GM10847 (cell line): Measurements from ENCODE around the gene SLC1A4.

Source experiments
- POLR2A ChIP-seq: IDR thresholded peaks from 2 replicates; pipeline ENCODE4 v1.6.1; 2011; ENCODE audit not compliant: insufficient read length; ENCODE audit errors: extremely low read depth

Gene SLC1A4

DNA sequence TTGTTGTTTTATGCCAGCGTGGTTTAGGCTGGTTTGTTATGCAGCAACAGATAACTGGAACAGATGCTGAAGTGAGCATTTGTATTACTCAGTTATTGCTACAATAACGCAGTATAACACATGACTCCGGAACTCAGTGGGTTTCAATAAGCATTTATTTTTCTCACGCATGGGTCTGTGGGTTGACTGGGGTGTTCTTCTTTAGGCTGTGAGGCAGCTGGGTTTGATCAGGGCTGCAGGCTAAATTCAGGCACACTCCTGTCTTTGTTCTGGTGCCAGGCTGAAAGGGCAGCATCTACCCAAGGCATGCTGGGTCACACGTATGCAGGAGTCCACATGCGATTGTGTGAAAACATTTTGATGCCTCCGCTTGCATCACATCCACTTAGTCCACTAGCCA lies 3.8 kb upstream of the SLC1A4 start:
- no peak for TF ChIP-seq POLR2A

DNA sequence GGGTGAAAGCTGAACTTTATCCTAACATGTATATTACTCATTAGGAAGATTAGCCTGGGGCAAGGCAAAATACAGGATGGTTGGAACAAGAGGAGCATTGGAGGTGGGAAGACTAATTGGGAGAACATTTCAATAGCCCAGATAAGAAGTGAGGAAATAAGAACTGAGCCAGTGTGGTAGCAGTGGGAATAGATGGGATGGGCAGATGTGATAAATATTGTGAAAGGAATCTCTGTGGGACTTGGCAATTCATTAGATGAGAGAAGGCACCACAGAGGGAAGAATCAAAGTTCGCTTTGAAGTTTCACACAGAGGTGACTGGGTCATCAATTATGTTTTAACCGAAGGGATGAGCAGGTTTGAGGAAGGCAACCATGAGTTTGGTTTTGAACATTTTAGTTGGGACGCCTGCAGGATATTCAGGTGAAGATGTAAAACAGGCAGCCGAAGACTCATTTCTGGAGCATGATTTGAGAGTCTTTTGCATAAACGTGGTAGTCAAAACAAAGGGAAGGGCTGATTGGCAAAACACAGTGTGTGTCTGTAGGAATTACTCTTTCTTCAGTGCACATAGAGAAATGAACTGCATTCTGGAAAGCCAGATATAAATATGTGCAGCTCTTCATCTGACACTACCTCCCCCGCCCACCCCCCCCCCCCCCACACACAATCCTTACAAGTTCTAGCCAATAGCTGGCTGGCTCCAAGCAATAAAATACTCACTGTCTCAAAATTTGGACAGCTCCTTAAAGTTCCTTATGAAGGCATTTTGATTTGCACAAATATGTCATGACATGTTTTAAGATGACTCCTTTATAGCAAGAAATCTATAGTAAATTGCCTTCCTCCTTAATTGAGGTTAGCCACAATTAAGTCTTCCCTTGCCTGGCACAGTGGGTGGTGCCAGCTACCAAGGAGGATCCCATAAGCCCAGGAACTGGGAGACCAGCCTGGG lies 1.9 kb upstream of the SLC1A4 start:
- no peak for TF ChIP-seq POLR2A

DNA sequence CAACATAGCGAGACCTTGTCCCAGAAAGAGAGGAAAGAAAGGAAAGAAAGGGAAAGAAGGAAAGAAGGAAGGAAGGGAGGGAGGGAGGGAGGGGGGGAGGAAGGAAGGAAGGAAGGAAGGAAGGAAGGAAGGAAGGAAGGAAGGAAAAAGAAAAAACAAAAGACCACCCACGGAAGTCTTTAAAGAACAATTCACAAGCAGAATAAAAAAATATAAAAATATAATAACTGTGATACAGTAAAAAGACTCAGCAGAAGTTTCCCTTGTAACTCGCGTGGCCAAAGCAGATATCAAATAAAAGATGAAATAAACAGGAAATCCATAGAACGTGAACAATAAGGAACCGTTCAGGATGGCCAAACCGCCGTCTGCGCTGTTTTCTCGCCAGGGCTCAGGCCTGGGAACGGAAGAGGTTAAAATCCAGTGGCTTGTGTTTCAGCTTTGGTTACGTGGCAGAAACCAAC lies 1.2 kb upstream of the SLC1A4 start:
- TF ChIP-seq POLR2A, result no peak

DNA sequence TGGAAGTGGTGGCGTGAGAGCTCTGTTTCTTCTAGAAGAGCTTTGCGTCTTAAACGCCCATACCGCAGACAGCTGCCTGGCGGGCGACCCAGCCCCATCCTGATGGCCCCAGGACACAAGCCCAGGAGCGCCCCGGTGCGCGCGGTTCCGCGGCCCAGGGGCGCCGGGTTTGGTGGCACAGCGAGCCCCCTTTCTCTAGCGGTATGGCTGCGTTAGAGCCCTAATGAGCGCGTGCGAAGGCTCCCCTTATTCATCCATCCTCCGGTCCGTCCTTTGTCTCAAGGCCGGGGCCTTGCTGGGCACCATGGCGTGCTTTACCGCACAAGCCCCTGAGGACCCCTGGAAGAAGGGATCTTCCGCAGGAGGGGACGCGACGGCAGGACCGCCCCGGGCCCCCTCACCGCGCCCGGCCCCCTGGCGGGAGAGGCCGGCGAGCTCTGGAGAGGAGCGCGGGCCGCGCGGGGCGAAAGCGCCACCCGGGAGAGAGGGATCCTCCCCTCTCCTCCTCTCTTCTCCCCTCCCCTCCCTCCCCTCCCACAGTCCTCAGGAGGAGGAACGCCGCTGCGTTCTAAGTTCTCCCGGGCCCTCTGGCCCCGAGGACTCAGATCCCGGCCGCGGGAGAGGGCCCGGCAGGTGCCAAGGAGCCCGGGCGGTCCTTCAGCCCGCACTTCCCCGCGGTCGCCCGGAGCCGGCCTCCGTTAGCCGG lies 626 bp upstream of the SLC1A4 start:
- peak; percentile 69 for TF ChIP-seq POLR2A

DNA sequence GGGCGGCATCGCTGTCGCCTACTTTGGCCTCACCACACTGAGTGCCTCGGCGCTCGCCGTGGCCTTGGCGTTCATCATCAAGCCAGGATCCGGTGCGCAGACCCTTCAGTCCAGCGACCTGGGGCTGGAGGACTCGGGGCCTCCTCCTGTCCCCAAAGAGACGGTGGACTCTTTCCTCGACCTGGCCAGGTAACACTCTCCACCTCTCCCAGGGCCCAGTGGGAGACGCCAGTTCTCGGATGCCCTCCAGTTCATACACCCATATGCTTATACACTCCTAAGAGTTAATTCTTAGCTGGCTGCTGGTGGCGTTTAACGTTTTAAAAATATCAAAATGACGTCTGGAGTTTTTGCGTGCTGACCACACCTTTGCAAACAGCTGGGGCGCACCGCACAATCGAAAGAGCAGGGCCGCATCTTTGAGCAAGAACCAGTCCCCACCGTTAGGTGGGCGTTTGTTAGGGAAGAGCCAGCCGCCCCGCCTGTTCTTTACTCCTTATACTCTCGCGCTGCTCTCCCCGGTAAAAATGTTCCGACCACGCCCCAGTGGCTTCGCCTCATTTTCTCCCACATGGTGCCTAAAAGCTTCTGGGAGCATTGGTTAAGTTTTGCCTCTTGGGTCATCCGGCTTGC lies 899 bp downstream of the SLC1A4 start:
- TF ChIP-seq POLR2A, result no peak

DNA sequence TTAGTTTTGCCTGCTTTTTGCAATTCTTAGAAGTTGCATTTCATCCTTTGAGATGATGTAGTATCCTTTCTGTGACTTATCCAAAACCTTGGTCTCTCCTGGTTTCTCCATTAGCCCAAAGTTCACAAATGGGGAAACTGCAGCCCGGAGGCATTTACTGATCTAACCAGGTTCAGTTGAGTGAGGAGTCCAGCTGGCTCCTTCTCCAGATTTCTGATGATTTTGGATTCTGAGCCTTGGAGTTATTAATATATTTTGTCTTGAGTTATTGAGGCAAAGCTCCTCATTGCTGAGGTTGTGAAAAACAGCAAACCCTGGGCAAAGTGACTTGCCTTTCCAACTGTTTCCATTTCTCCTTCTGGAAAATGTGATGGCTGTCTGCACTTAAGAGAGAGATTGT lies 1.7 kb downstream of the SLC1A4 start:
- TF ChIP-seq POLR2A, result no peak

DNA sequence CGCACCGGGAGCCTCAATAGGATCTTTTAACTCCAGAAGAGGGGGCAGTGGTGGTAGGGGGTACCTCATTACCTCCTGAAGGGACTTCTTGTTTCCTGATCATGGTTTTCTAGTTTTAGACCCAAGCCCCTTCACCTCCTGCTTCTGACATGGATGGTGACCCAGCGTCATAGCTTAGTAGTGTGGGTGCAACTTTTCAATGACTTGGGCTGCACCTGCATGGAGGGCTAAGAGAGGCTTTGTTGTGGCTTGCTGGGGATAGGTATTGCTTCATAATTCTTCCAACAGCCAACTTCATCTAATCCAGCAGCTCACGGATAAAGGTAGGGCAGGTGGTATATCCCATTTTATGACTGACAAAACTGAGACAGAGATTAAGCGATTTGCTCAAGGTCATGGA lies 3.0 kb downstream of the SLC1A4 start:
- no peak for TF ChIP-seq POLR2A

DNA sequence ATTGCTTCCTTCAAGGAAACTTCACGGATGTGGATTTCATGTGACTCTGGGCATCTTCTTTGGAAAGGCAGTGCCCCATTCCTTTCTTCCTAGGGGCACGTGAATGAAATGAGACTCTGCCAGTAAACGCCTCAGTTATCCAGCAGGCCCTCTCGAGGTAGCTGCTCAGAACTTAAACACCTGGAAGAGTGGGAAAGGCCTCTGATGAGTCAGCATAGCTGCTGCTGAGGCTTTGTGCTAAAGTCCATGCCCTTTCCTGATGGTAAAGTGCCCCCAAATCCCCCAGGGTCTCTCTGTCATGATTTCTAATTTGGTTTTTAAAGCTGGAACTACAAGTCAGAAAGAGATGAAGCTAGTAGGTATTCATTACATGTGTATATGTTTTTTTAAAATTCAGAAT lies 3.8 kb downstream of the SLC1A4 start:
- TF ChIP-seq POLR2A, result no peak

DNA sequence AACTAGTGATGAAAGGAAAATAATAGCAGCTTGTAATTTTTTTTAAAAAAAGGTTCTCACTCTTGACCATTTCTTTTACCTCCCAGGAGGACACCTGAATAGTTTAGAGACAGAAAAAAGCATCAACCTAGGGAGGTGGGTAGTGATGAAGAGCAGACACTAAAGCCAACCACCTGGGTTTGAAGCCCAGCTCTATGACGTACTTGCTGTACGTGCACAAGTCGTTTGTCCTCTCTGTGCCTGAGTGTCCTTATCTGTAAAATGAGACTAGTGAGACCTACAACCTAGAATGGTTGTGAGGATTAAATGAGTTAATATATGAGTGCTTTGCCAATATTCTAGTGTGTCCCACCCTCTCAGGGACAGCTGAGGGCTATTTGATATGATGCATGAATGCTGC lies 5.8 kb downstream of the SLC1A4 start:
- no peak for TF ChIP-seq POLR2A

DNA sequence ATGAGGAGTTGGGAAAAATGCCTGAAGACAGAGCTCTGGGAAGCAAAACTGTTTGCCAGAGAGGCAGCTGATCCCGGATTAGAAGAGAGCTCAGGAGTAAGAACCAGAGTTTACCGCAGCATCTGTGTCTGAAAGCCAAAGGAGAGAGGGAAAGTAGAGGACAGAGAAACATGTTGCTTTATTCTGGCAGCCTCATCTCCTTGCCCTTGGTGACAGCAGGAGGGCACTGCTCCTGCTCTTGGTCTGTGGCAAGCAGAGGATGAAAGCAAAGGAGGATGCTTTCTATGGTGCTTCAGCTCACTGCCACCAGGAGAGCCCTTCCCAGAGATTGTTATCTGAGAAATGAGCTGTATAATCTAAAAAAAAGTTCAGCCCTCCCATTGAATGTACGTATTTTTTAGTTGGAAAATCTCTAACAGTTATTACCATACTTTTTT lies 7.7 kb downstream of the SLC1A4 start:
- no peak for TF ChIP-seq POLR2A

DNA sequence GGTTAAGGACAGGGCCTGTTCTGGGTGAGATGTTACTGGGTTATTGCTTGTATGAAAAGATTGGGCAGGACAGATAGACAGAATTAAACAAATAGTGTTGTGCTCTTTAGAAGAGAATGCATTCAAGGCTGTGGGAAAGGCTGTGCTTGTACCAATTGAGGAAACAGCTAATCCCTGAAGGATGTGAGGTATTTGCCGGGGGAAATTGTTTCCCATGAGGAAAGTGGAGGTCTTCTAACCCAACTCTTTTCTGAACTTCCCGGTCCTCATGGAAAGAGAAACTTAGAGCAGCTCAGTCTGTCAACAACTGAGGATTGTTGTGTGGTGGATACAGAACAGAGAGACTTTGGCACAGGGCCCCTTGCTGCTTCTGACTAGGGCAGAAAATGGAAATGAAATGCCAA lies 9.5 kb downstream of the SLC1A4 start:
- no peak for TF ChIP-seq POLR2A

DNA sequence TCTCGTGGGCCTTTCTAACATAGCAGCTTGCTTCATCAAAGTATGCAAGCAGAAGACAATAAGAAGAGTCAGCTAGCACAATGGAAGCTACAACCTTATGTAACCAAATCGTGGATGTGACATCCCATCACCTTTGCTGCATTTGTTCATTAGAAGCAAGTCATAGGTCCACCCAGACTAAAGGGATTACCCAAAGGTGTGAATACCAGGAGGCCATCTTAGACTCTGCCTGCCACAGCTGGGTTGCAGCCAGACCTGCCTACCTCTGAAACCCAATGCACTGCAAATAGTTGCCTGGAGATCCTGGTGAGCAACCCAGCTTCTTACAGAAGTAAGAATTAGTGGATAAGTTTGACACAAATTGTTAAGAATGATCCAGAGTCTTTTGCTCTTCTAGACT lies 10.6 kb downstream of the SLC1A4 start:
- no peak for TF ChIP-seq POLR2A

DNA sequence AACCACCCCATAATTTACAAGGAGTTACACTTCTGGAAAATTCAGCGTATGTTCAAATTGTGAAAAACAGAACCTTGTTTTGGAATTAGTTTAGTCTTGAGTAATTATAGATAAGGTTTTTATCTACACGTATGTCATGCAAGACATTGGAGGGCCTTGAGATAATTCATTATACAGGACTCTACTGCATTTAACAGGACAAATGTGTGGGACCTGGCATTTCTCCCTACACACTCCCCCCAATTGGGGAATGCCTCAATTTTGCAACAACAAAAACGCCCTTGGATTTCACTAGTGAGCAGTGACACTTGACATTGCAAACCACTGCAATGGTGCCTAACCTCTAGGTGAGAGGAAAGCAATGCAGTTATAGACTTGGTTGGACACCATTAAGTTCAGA lies 11.4 kb downstream of the SLC1A4 start:
- TF ChIP-seq POLR2A, result no peak

DNA sequence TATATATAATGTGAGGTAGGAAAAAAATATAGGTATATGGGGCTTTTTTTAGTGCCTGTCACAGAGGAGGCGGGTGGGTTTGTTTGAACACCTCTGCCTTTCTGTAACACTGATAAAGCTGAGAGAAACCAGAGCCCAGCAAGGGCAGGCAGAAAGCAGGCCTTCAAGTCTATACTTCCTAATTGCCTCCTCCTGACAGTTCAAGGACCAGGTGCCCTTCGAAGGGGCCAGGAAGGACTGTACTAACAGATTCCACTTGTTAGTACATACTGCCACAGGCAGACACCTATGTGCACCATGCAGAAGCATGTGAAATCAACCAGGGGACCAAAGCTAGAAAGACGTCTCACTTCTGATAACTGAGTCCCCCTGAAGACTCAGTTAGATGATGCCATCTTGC lies 13.8 kb downstream of the SLC1A4 start:
- no peak for TF ChIP-seq POLR2A

DNA sequence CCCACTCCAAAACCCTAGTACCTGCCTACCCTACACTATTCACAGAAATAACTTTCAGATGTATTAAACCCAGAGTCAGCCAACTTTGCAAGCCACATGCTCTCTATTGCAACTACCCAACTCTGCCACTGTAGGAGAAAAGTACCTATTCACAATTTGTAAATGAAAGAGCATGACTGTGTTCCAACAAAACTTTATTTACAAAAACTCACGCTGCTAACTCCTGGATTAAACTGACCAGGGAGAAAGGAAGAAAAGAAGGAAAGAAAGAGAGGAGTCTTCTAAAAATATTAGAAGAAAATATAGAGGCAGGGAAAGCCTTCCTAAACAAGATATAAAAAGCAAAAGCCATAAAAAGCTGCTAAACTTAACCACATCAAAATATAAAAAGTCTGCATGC lies 24.6 kb downstream of the SLC1A4 start:
- TF ChIP-seq POLR2A, result no peak

DNA sequence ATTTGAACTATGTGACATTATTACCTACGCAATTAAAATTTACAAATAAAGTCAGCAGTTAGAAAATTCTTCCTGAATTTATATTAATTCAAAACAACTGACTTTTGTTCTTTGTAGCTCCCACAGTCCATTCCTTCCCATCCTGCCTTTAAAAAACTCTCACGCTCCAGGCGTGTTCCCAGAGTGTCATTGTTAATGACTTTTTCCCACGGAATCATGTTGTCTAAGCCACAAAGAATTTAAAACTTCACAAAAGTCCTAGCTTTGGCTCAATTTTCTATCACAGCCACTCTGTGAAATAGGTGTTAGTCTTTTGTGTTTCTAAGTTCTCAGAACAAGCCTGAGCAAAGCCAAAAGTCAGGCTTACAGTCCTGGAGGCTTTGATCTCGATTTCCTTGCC lies 26.5 kb downstream of the SLC1A4 start:
- TF ChIP-seq POLR2A, result no peak
